CD4-positive, alpha-beta T cell treated with Interleukin-6 for 4 hours (primary cell): ENCODE results near the gene KRT72.
A peak's percentile ranks its signal among the peaks of the same experiment; 100 is the strongest.

Source experiments
- DNase-seq: peaks from one replicate; pipeline ENCODE4 v3.0.0-alpha.2; 2020; ENCODE audit warnings: mixed read lengths

The KRT72 gene

DNA sequence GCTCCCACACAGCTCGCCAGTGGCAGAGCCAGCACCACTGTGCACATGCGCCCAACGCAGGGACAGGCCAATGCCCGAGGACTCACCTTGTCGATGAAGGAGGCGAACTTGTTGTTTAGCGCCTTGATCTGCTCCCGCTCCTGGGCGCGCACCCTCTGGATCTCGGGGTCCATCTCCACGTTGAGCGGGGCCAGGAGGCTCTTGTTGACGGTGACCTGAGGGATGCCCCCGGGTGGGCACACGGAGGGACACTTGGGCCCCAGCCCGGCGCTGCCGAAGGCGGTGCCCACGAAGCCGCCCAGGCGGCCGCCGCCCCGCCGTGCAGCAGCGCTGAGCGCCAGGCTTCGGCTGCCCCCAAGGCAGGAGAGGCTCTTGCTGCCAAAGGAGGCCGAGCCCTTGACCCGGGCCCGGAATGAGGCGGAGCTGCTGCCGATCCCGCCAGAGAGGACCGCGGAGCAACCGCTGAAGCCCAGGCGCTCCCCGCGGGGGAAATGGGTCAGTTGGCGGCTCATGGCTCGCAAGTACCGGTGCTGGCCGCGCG, at the start of gene KRT72:
KRT72 (minus strand) TSS at position 523 of the 541 bp plus-strand sequence; CDS start at position 512, 11 bp downstream.
- no peak for DNase-seq

DNA sequence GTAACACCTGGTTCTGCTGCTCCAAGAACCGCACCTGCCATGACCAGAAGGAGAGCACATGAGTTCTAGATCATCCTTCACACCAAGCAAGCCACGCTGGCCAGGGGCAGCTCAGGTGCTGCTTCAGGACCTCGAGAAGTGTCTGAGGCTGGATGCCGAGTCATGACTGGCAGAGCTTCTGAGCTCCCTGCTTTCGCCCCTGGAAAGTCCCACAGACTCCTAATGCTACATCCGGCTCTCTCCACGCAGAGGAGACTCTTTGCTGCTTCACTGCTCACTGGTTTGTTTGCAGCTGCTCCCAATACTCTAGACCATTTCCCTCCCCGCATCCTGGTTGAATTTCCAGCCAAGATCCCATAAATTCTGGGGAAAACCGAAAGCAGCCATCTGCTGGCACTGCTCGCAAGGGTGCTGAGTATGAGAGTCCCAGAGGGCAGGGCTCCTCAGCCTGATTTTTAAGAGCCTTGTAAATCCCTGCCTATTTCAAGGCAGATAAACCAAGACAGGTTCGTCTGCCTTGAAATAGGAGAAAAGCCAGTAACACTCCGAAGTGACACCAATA, 49.3 kb upstream of the KRT72 start:
- no peak for DNase-seq

DNA sequence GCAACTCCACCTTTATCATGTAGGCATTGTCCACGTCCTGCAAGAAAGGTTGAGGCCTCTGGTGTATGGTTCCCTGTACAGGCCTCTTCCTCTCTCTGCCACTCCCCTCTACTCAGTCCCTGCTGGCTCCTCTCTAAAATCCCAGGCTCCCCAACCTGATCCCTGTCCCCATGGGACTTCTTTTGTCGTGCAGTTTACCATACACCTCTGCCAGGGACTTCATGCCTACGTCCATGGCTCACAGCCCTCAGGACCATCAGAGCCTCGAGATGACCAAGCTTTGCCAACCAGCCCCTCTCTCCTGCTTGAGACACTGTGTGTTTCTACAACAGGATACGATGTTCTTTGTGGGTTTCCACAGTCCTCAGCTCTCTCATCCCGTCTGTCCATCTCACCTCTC, 47.8 kb upstream of the KRT72 start:
- no peak for DNase-seq

DNA sequence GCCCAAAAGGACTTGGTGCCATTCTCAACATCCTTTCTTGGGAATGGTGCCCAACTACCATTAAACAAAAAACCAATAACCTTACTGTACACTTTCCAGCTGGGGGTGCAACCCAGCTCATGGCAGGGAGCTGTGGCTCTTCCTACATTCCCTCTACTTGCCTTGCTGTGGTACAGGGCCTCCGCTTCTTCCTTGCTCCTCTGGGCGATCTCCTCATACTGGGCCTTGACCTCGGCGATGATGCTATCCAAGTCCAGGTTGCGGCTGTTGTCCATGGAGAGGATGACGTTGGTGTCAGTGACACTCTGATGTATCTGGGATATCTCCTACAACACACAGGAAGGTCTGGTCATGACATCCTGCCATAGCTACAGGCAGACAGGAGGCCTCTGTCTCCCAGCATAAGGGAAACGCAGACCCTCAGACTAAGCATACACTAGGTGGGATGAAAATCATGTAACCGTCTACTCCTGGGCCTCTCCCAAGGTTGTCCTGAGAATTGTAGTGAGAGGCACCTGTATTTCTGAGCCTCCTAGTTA, 46.8 kb upstream of the KRT72 start:
- no peak for DNase-seq

DNA sequence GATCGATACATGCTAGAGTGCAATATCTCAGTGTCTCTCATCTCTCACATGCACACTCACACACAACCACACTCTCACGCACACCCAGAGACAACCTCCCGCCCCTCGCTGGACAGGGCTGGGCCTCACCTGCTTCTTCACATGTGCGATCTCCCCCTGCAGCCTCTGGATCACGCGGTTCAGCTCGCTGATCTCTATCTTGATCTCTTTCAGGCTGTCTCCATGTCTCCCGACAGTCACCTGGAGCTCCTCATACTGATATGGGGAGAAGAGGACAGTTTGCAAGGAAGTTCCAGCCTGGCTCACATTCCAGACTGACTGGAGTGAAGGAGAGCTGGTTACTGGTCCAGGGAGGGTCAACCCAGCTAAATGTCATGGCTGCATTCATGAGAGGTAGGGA, 46.3 kb upstream of the KRT72 start:
- no peak for DNase-seq

DNA sequence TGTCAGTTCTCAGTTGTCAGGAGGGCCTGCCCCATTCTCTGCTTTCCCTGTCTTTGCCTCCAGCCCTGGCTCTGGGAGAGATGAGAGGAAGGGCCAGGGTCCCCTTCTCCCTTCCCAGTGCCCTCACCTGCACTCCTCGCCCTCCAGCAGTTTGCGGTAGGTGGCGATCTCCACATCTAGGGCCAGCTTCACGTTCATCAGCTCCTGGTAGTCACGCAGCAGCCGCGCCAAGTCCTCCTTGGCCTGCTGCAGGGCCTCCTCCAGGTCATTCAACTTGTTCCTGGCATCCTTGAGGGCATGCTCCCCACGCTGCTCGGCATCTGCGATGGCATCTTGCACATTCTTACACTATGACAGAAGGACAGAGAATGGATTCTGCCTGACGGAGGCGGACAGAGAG, 45.4 kb upstream of the KRT72 start:
- no peak for DNase-seq

DNA sequence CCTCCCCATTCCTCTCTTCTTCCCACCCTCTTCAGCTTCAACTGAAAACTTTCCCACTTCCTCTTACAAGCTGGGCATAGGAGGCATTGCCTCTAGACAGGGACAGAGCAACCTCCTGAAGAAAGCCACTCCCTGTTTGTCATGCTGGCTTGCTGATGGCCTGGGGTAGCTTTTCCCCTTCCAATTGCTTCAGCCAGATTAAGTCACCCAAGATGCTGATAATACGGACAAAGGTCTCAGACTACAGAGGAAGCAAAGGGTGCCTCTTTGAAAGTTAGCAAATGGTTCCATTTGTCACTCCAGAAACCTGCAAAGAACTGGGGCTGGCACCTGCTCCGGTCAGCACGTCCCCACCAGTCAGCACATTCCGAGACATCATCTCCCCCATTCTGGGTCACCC, 44.7 kb upstream of the KRT72 start:
- DNase-seq = no peak

DNA sequence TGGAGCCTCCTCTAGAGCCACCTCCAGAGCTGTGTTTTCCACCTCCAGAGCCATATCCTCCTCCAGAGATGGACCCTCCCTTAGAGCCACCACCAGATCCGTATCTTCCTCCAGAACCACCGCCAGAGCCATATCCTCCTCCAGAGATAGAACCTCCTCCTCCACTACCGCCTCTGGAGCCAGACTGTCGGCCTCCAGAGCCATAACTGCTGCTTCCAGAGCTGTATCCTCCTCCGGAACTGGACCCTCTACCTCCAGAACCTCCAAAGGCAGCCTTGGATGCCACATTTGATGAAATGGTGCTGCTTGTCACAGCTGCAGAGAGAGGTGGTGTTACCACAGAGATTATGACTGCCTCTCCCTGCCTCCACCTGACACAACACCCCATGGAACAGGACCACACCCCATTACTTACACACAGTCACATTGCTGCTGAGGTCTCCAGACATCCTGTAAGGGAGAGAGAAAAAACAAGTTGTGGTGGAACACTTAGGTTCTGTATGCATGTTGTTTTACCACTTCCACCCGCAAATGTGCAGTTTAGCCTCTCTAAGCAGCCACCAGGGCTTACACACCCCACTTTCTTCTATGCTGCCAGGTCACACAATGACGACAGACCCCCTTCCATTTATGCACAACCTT, 44.0 kb upstream of the KRT72 start:
- DNase-seq = peak; percentile 63

DNA sequence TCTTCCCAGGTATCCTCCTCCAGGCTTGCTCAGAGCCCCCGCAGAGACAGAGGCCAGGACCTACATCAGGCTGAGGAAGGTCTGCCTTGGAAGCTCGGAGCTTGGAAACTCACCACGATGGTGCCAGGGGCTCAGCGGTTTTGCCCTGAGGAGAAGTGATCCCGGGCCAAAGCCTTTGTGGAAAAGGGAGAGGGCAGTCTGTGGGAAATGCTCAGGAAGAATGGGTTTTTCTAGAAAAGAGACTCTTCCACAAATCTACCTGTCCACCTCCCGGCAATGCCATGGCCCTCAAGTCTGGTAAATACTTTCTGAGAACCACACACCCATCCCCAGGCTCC, 42.8 kb upstream of the KRT72 start:
- no peak for DNase-seq

DNA sequence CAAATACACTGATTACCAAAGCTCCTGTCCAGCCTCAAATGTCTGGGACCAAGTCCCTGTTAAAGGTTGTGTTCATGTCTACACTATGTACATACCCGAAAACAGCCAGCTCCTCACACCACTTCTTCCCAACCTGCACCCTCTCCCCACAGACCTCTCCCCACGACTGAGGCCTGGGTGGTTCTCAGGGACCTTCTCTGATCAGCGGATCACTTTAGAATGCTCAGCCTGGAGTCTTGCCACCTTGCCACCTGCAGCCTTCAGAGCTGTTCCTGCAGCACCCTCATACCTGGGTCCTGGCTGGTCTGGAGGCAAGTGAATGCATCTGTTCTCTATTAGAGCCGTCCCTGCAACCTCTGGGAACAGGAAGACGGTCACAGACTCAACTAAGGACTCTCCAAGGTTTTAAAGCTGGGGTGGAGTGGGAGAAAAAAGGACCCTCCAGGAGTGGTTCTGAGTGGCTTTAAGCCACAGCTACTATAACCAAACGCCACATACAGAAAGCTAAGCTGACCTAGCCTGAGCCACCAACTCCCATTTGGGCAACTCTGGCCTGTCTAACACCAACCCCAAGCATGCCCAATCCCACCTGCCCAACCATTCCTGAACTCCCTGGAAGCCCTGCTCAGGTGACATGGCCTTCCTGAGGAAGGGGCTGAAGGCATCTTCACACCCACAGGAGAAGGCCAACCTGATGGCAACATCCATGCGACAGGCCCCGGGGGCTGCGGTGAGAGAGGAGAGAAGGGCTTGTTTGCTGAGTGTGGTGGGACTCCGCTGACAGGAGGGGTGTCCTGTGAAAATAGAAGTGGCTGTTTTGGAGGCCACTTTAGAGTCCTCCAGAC, 42.2 kb upstream of the KRT72 start:
- no peak for DNase-seq

DNA sequence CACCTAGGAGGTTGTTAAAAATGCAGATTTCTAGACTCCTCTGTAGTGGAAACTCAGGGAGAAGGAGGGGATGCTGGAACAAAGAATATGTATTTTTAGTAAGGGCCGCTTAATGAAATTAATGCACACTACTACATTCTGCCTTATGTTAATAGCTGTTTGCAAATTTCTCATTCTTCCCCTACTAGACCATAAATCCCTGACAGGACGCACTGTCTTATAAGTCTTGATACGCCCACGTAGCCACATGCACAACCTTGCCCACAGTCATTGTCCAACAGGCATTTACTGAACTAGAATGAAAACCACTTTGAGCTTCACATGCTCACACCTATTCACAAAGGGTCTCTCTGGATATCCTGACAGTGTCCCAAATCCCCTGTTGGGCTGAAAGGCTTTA, 40.2 kb upstream of the KRT72 start:
- DNase-seq = no peak

DNA sequence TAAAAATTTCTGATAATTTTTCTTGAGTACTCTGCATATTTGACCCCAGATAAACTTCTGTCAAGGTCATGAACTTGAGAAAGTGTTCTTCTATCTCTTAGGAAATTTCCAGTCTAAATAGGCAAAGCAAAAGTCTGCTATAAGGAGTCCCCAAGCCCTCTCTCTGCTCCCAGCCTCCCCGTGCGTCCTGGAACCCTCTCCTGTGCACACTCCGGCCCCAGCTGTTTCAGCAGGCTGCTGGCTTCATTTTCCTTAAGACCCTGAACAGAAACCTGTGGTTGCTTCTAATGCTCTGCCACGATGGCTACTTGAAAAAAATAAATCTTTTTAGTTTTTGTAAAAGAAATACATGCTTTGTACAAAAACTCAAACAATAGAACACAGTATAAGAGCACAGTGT, 36.0 kb upstream of the KRT72 start:
- no peak for DNase-seq

DNA sequence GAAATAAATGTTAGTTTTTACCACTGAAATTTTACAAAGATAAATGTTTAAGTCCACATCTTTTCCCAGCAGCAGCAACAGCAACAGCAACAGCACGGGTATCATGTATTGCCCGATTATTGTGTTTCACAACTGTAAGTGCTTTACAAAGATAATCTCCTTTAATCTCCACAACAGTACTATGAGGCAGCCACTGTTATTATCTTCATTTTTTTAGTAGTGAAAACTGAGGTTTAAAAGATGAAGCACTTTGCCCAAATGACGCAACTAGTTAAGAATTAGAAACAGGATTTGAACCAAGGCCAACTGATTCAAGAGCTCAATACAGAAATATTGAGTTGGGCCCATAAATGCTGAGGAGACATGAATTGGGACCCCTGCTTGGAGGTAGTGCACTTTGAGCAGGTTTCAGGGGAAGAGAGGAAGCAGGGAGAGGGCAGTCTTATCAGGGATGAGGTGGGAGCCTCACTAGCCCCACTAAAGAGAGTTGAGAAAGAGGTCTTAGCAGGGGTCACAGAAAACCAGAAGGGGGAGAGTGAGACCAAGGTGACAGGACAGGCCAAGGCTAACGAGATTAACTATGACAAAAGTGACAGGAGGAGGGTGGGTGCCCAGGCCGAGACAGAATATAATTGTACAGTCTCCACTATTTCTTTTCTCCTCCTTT, 35.5 kb upstream of the KRT72 start:
- no peak for DNase-seq

DNA sequence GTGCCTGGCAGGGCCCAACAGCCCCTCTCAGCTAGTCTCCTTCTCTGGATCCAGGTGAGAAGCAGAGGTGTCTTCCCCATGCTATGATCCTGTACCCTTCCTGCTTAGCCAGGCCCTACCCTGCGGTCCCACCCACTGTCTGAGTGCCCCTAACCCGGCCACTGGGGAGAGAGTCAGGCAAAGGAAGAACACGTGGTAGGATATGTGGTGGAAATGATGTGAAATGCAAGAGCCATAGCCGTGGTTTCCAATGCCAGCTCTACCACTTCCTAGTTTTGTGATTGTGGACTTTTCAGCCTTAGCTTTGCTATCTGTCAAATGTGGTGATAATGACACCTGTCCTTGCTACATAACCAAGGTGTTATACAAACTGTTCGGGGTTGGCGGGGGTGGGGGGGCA, 34.9 kb upstream of the KRT72 start:
- DNase-seq = no peak

DNA sequence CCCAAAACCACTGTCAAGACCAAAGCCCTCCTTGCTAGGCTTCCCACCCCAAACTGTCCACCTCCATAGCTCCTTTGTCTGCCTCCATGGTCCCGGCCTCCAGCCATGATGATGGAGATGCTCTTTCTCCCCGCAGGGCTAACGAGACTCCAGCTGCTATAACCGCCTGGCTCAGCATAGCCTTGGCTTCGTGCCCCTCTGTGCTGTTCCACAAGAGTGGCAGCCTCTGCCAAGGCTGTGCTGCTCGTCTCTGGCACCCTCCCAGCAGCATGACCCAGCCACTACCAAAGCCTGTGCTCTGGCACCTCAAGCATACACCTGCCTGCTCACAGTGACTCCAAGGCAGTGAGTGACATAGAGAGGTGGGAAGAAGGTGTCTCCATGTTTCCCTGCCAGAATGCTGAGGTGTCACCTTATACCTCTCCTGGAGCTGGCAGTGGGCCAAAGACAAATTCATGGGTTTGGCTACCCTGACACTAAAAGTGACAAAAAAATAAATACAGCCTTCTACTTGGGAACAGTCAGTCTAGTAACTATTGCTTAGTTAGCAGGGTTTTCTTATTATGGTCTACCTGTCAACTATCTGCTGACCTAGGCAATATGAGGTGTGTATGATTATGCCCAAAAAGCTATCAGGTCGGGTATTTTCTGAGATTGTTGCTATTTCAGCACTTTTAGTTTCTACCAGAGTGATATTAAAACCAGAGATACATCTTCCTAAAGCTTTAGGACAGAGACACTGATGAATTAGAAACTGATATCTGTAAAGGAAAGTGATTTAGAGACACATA, 33.2 kb upstream of the KRT72 start:
- DNase-seq = no peak

DNA sequence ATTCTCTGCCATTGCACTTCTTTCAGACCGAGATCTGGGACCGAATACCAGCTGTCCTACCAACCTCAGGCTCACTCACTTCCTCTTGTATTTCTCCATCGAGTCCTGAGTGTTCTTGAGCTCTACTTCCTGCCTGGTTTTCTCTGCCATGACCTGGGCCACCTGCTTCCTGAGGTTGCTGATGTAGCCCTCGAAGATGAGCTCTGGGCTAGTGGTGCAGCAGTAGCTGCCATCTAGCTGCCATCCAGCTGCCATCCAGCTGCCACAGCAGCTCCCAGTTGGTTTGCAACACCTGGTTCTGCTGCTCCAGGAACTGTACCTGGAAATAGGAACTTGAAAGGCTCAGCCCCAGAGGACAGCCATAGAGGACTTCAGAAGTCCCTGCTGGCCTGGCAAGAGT, 32.1 kb upstream of the KRT72 start:
- peak; percentile 64 for DNase-seq

DNA sequence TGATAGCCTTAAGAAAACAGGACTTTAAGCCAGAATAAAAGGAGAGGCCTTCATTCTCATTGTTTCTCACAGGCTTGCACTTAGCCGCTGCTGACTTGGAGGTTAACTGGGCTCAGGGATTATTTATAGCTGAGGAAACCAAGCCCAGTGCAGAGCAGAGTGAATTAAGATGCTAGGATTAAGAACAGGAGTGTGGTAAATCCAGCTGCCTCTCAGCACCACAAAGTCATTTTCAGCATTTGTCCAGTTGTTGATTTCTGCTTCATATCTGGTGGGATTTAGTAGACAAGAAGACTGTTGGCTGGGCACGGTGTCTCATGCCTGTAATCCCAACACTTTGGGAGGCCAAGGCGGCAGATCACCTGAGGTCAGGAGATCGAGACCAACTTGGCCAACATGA, 31.4 kb upstream of the KRT72 start:
- no peak for DNase-seq

DNA sequence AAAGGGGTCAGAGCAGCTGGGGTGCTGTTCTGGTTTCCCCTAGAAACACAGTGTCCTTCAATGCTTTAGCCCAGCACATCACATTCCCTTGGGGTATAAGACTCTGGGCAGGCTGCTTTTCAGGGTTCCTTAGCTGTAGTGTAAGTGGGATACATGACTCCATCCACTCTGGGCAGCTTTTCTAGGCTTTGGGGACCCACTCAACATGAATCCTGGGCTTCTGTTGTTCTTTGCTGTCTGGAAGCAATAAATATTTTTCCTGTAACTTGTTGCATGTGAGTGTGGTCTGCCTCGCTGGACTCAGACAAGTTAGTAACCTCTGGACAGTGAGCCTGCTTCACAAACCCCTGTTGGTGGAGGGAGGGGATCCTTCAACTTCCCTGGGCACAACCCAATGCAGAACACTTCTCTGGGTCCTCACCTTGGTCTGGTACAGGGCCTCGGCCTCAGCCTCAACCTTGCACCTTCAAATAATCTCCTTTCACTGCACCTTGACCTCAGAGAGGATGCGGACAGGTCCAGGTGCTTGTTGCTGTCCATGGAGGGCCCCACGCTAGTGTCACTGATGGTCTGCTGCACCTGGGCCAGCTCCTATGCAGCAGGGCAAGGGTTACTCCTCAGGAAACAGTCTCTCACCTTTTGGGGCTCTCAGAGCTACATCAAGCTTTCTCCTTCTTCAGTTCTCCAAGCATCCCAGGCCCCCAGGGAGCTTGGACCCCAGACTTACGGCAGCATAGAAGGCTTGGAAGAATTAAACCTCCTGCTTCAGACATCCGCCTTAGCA, 30.6 kb upstream of the KRT72 start:
- no peak for DNase-seq

DNA sequence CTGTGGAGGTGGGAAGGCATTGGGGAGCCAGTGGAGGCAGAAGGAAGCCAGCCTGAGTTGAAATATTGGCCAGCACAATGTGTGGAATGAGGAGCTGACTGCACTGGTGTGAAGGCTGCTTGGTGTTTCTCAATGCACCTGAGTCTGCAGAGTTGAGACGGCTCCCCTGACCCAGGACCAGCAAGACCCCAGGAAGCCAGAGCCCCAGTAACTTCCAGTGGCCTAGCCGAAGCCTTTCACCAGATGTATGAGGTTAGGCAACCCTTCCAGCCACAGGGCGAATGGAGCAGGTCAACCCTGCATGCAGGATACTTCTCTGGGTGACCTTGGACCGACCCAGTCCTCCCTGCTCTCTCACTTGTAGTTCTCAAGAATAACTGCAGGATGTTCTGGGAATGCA, 30.0 kb upstream of the KRT72 start:
- no peak for DNase-seq

DNA sequence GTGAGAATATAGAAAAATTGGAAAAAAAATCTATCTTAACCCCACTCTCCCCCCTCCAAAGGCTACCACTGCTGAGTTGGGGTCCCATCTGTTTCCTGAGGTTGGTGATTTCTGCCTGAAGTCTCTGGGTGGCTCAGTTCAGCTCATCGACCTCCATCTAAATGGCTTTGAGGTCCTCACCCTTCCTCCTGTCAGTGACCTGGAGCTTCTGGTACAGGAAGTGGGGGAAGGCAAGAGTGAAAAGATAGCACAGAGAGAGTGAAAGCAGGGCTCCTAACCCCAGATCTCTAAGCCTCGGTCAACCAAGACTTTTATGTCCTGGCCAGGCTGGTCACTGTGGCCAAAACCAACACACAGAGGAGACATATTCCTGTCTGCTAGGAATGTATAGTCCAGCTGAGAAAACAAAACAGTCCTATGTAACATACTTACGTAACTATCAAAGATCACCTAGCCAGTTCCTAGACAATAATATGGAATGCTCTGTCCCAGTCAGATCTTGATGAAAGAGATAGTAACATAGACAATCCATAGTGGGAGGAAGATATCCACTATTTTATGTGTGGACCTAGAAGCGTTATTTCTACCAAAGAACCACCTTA, 29.4 kb upstream of the KRT72 start:
- DNase-seq = peak; percentile 34

DNA sequence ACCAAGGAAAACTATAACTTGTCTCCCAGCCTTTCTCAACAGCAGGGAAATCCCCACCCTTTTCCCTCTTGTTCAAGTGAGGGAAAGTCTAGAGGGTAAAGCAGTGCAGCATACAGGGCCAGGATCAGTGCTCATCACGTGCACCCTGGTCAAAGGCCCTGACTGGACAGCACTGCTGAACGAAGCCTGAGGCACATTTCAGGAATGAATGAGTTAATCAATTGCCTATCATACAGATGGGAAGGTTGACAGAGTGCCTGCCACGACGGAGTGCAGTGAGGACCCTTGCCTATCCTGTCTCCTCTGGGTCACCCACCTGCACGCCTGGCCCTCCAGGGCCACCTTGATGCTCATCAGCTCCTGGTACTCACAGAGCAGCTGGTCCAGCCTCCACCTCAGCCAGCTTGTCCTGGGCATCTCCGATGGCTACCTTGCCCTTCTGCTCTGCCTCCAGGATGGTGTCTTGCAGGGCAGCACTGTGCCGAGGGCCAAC, 28.8 kb upstream of the KRT72 start:
- no peak for DNase-seq
